Suprapubic skin (tissue), 4 donors: ENCODE measurements around the gene TCF7L2. TPM values are rescaled to one million over a fixed set of nuclear protein-coding genes. Genes with fewer than 3 reads are reported as not detected.

Source experiments
- DNase-seq, 2 donors: peaks; one replicate each; pipeline ENCODE4 v3.0.0-alpha.2; 2019; ENCODE audit warnings: low spot score in 2 of 2
- H3K27ac ChIP-seq: fragments of 200-600 bp; sonication (generic); one replicate; pipeline ENCODE4 v1.5.1; 2019
- H3K27me3 ChIP-seq: fragments of 200-600 bp; sonication (generic); one replicate; pipeline ENCODE4 v1.5.1; 2019
- H3K36me3 ChIP-seq: fragments of 200-600 bp; sonication (generic); one replicate; pipeline ENCODE4 v1.5.1; 2019
- H3K4me1 ChIP-seq: fragments of 200-600 bp; sonication (generic); one replicate; pipeline ENCODE4 v1.5.1; 2019
- H3K4me3 ChIP-seq: fragments of 200-600 bp; sonication (generic); one replicate; pipeline ENCODE4 v1.5.1; 2019; ENCODE audit warnings: mild to moderate bottlenecking
- H3K9me3 ChIP-seq: fragments of 200-600 bp; sonication (generic); one replicate; pipeline ENCODE4 v1.5.1; 2019
- CTCF ChIP-seq, 2 donors: fragments of 200-600 bp in 1 of 2; fragments of 450-650 bp in 1 of 2; sonication (generic) in 1 of 2; IDR thresholded peaks; one replicate each; pipeline ENCODE4 v1.5.1; 2016 to 2019; ENCODE audit warnings: antibody characterized with exemption in 2 of 2, mild to moderate bottlenecking in 1 of 2, moderate library complexity in 1 of 2
- EP300 ChIP-seq: sonication (generic); formaldehyde crosslinking; IDR thresholded peaks from one replicate; pipeline ENCODE4 v1.6.1; 2017; ENCODE audit warnings: antibody characterized with exemption
- POLR2A ChIP-seq, 2 donors: fragments of 450-650 bp; IDR thresholded peaks; one replicate each; pipeline ENCODE4 v1.6.1; 2017; ENCODE audit warnings: antibody characterized with exemption in 2 of 2, mild to moderate bottlenecking in 2 of 2, moderate library complexity in 2 of 2
- POLR2AphosphoS5 ChIP-seq, 3 donors: sonication (generic); formaldehyde crosslinking; IDR thresholded peaks; one replicate each; pipeline ENCODE4 v1.6.1; 2017; ENCODE audit warnings: antibody characterized with exemption in 3 of 3
- WGBS: methylation state at CpG from one replicate; pipeline ENCODE4 v1.1.5; 2018; 5-methylcytosine and 5-hydroxymethylcytosine counted together
- total RNA-seq, 4 donors: library from RNA; depleted of rRNA; stranded (reverse); fragments of >200 nt; gene quantifications; one replicate each; pipeline ENCODE4 v1.1.0, GENCODE V29; 2016

The TCF7L2 gene
- total RNA-seq, 4 donors from 2014 or later, result 9.9 to 23.3 (median 15.2) TPM

- Histone ChIP-seq H3K4me3 (no peak overlapping the region), H3K9me3 (no peaks in the 10 kb centered on the region), H3K27me3 (no peaks in the 10 kb centered on the region), H3K27ac (peak overlapping the region; percentile 42), H3K36me3 (no peaks in the 10 kb centered on the region), H3K4me1 (peaks cover 47% of the 10 kb centered on the region)
- TF ChIP-seq POLR2AphosphoS5 (IDR thresholded peaks at IDR 0.05) (no peak), CTCF (IDR thresholded peaks at IDR 0.05) (no peak), EP300 (no peak), POLR2A (IDR thresholded peaks at IDR 0.05) (no peak)
- WGBS, result 24% methylated on average over 2 of the region's 2 CpGs
- no peak for DNase-seq
Observed at GRCh38 chr10:113027230-113027573, 77.2 kb downstream of the TCF7L2 start.

- Histone ChIP-seq H3K4me3 (no peak overlapping the region), H3K27ac (peak overlapping the region; percentile 42), H3K36me3 (no peaks in the 10 kb centered on the region), H3K27me3 (no peaks in the 10 kb centered on the region), H3K9me3 (no peaks in the 10 kb centered on the region), H3K4me1 (peaks cover 42% of the 10 kb centered on the region)
- WGBS, result 47% methylated on average over 15 of the region's 15 CpGs
- DNase-seq, result no peak
- TF ChIP-seq EP300, result no peak
- no peak for TF ChIP-seq POLR2A (IDR thresholded peaks at IDR 0.05)
- TF ChIP-seq CTCF (IDR thresholded peaks at IDR 0.05), result no peak
- no peak for TF ChIP-seq POLR2AphosphoS5 (IDR thresholded peaks at IDR 0.05)
Observed at GRCh38 chr10:113027574-113028455, 77.8 kb downstream of the TCF7L2 start.

- Histone ChIP-seq H3K4me3 (no peak overlapping the region), H3K9me3 (no peaks in the 10 kb centered on the region), H3K36me3 (no peaks in the 10 kb centered on the region), H3K4me1 (peaks cover 40% of the 10 kb centered on the region), H3K27ac (peak overlapping the region; percentile 42), H3K27me3 (no peaks in the 10 kb centered on the region)
- DNase-seq, result no peak
- TF ChIP-seq POLR2AphosphoS5 (IDR thresholded peaks at IDR 0.05) (no peak), EP300 (no peak), CTCF (IDR thresholded peaks at IDR 0.05) (no peak), POLR2A (IDR thresholded peaks at IDR 0.05) (no peak)
- 58% methylated on average over 9 of the region's 9 CpGs for WGBS
Observed at GRCh38 chr10:113028456-113029440, 78.7 kb downstream of the TCF7L2 start.

GRCh38 chr10:113030453-113030852, 80.4 kb downstream of the TCF7L2 start:
- no peak overlapping the region for H3K27ac ChIP-seq
- H3K9me3 ChIP-seq, result no peaks in the 10 kb centered on the region
- TF ChIP-seq POLR2A (IDR thresholded peaks at IDR 0.05), result no peak
- TF ChIP-seq EP300, result no peak
- no peak for TF ChIP-seq POLR2AphosphoS5 (IDR thresholded peaks at IDR 0.05)
- no peak for TF ChIP-seq CTCF (IDR thresholded peaks at IDR 0.05)
- 69% methylated on average over 1 of the region's 1 CpG for WGBS
- no peaks in the 10 kb centered on the region for H3K27me3 ChIP-seq
- H3K4me3 ChIP-seq, result no peak overlapping the region
- no peak for DNase-seq
- H3K36me3 ChIP-seq, result no peaks in the 10 kb centered on the region
- H3K4me1 ChIP-seq, result peaks cover 46% of the 10 kb centered on the region

GRCh38 chr10:113031147-113031546, 81.1 kb downstream of the TCF7L2 start:
- Histone ChIP-seq H3K27ac (no peak overlapping the region), H3K36me3 (no peaks in the 10 kb centered on the region), H3K9me3 (no peaks in the 10 kb centered on the region), H3K4me3 (no peak overlapping the region), H3K4me1 (peaks cover 44% of the 10 kb centered on the region), H3K27me3 (no peaks in the 10 kb centered on the region)
- TF ChIP-seq POLR2AphosphoS5 (IDR thresholded peaks at IDR 0.05) (no peak), POLR2A (IDR thresholded peaks at IDR 0.05) (no peak), EP300 (no peak), CTCF (IDR thresholded peaks at IDR 0.05) (no peak)
- no peak for DNase-seq
- 52% methylated on average over 1 of the region's 1 CpG for WGBS
